ENCODE data around the gene PITPNM3.
"Not testable (repeated sequence)": the region's sequence is repeated elsewhere in the genome, so short reads cannot be mapped to it uniquely, and the experiment has no call there.

Gene PITPNM3

GRCh38 chr17:6556121-6557039, at the start of gene PITPNM3:
PITPNM3 (minus strand) TSS chr17:6556555; CDS start chr17:6556406, 149 bp downstream.
- DNase-seq (ENCODE audit: low read depth): no peak

GRCh38 chr17:6605142-6605541, 48.8 kb upstream of the PITPNM3 start:
- DNase-seq (ENCODE audit: low read depth): no peak

- DNase-seq (ENCODE audit: low read depth): no peak
Measured at GRCh38 chr17:6603744-6604325, 47.5 kb upstream of the PITPNM3 start.

GRCh38 chr17:6602141-6602540, 45.8 kb upstream of the PITPNM3 start:
- DNase-seq (ENCODE audit: low read depth): no peak

- no peak for DNase-seq (ENCODE audit: low read depth)
Measured at GRCh38 chr17:6599364-6599763, 43.0 kb upstream of the PITPNM3 start.

- DNase-seq (ENCODE audit: low read depth): no peak
Measured at GRCh38 chr17:6597727-6598126, 41.4 kb upstream of the PITPNM3 start.

GRCh38 chr17:6596941-6597340, 40.6 kb upstream of the PITPNM3 start:
- DNase-seq (ENCODE audit: low read depth): no peak

GRCh38 chr17:6596511-6596910, 40.2 kb upstream of the PITPNM3 start:
- no peak for DNase-seq (ENCODE audit: low read depth)

- no peak for DNase-seq (ENCODE audit: low read depth)
Measured at GRCh38 chr17:6596081-6596480, 39.7 kb upstream of the PITPNM3 start.

GRCh38 chr17:6593371-6593770, 37.0 kb upstream of the PITPNM3 start:
- not testable (repeated sequence) for DNase-seq (ENCODE audit: low read depth)

- no peak for DNase-seq (ENCODE audit: low read depth)
Measured at GRCh38 chr17:6592173-6592572, 35.8 kb upstream of the PITPNM3 start.

- DNase-seq (ENCODE audit: low read depth): no peak
Measured at GRCh38 chr17:6591599-6592158, 35.3 kb upstream of the PITPNM3 start.

- no peak for DNase-seq (ENCODE audit: low read depth)
Measured at GRCh38 chr17:6589266-6589946, 33.1 kb upstream of the PITPNM3 start.

GRCh38 chr17:6588165-6588564, 31.8 kb upstream of the PITPNM3 start:
- no peak for DNase-seq (ENCODE audit: low read depth)

GRCh38 chr17:6587310-6587709, 31.0 kb upstream of the PITPNM3 start:
- no peak for DNase-seq (ENCODE audit: low read depth)

- no peak for DNase-seq (ENCODE audit: low read depth)
Measured at GRCh38 chr17:6583411-6583810, 27.1 kb upstream of the PITPNM3 start.

- DNase-seq (ENCODE audit: low read depth): no peak
Measured at GRCh38 chr17:6580625-6581024, 24.3 kb upstream of the PITPNM3 start.

GRCh38 chr17:6578491-6578890, 22.1 kb upstream of the PITPNM3 start:
- DNase-seq (ENCODE audit: low read depth): no peak

GRCh38 chr17:6577686-6578263, 21.4 kb upstream of the PITPNM3 start:
- DNase-seq (ENCODE audit: low read depth): no peak

GRCh38 chr17:6576038-6576785, 19.9 kb upstream of the PITPNM3 start:
- no peak for DNase-seq (ENCODE audit: low read depth)

- no peak for DNase-seq (ENCODE audit: low read depth)
Measured at GRCh38 chr17:6575596-6575988, 19.2 kb upstream of the PITPNM3 start.
